PC-9 (cell line): ENCODE measurements around the gene SLC4A1. TPM values are rescaled to one million over a fixed set of nuclear protein-coding genes. Genes with fewer than 3 reads are reported as not detected.
A peak's percentile ranks its signal among the peaks of the same experiment; 100 is the strongest.

Source experiments
- Bru-seq: library from RNA; stranded (reverse); fragments of 400-500 nt; gene quantifications from one replicate; lab custom pipeline; 2021; lab: Mats Ljungman, UMichigan
- BruChase-seq, 2 experiments: library from RNA; stranded (reverse); fragments of 400-500 nt; gene quantifications; one replicate each; lab custom pipeline; 2021; lab: Mats Ljungman, UMichigan
- BruUV-seq: library from RNA; stranded (reverse); fragments of 400-500 nt; replicated peaks from 2 replicates; lab custom pipeline; 2021; lab: Mats Ljungman, UMichigan
- CTCF ChIA-PET: fragments of 300-600 bp; sonication (Branson Sonifier 250); formaldehyde crosslinking; loops from one replicate; lab custom pipeline; 2022; ENCODE audit warnings: antibody characterized with exemption; lab: Charles Lee
- POLR2A ChIA-PET: fragments of 300-600 bp; sonication (Branson Sonifier 250); formaldehyde crosslinking; loops from one replicate; lab custom pipeline; 2022; ENCODE audit warnings: antibody characterized with exemption; ENCODE audit not compliant: unreplicated experiment; lab: Charles Lee
- DNase-seq, 2 experiments: peaks; one replicate each; pipeline versions ENCODE4 v3.0.0 to v3.0.0-alpha.2; 2015 to 2022; ENCODE audit warnings: mixed read lengths in 1 of 2
- H2AFZ ChIP-seq: fragments of 200-600 bp; sonication (generic); 2 replicates; pipeline ENCODE4 v1.8.1; 2017; ENCODE audit warnings: antibody characterized with exemption
- H3F3A ChIP-seq: fragments of 200-600 bp; sonication (generic); 2 replicates; pipeline ENCODE4 v1.8.1; 2017; ENCODE audit warnings: antibody characterized with exemption, mild to moderate bottlenecking, low read depth; ENCODE audit not compliant: insufficient read depth
- H3K27ac ChIP-seq: fragments of 200-600 bp; sonication (generic); 2 replicates; pipeline ENCODE4 v1.6.1; 2016; ENCODE audit warnings: mixed run types
- H3K27me3 ChIP-seq: fragments of 200-600 bp; sonication (generic); 2 replicates; pipeline ENCODE4 v1.6.1; 2016; ENCODE audit warnings: low read depth, mixed run types; ENCODE audit not compliant: insufficient read depth
- H3K36me3 ChIP-seq: fragments of 200-600 bp; sonication (generic); 2 replicates; pipeline ENCODE4 v1.6.1; 2016; ENCODE audit warnings: low read depth, mixed run types
- H3K4me1 ChIP-seq: fragments of 200-600 bp; sonication (generic); replicated peaks from 2 replicates; pipeline ENCODE4 v1.6.1; 2016; ENCODE audit warnings: mixed run types; ENCODE audit not compliant: insufficient read depth
- H3K4me2 ChIP-seq: fragments of 200-600 bp; sonication (generic); 2 replicates; pipeline ENCODE4 v1.6.1; 2017; ENCODE audit warnings: mixed run types
- H3K4me3 ChIP-seq: fragments of 200-600 bp; sonication (generic); 2 replicates; pipeline ENCODE4 v1.6.1; 2016; ENCODE audit warnings: mixed run types
- H3K79me2 ChIP-seq: fragments of 200-600 bp; sonication (generic); 2 replicates; pipeline ENCODE4 v1.6.1; 2017; ENCODE audit warnings: low read depth, mixed run types
- H3K9me2 ChIP-seq: fragments of 200-600 bp; sonication (generic); 2 replicates; pipeline ENCODE4 v1.8.1; 2017; ENCODE audit warnings: mild to moderate bottlenecking; ENCODE audit not compliant: insufficient read depth
- H3K9me3 ChIP-seq: fragments of 200-600 bp; sonication (generic); 2 replicates; pipeline ENCODE4 v1.8.1; 2016; ENCODE audit warnings: low read depth; ENCODE audit not compliant: insufficient read depth
- H4K20me1 ChIP-seq: fragments of 200-600 bp; sonication (generic); 2 replicates; pipeline ENCODE4 v1.8.1; 2017; ENCODE audit not compliant: insufficient read depth
- CTCF ChIP-seq: fragments of 200-600 bp; sonication (generic); conservative IDR thresholded peaks from 2 replicates; pipeline ENCODE4 v1.6.1; 2017; ENCODE audit warnings: mixed run types, antibody characterized with exemption, mild to moderate bottlenecking, moderate library complexity
- EZH2 ChIP-seq: fragments of 200-600 bp; sonication (generic); IDR thresholded peaks from 2 replicates; pipeline ENCODE4 v1.8.0; 2017; ENCODE audit warnings: antibody characterized with exemption, low read depth
- intact Hi-C: fragments of 100-400 bp; cut with micrococcal nuclease; formaldehyde crosslinking; loops from one replicate; pipeline ENCODE4 v1.10.0; 2022; ENCODE audit not compliant: unreplicated experiment
- long read RNA-seq: library from polyadenylated mRNA; stranded (forward); transcript quantifications from one replicate; pipeline ENCODE4 v2.0.0, GENCODE V29; 2022
- total RNA-seq: library from RNA; stranded (reverse); gene quantifications from 2 replicates; pipeline ENCODE4 v1.2.3, GENCODE V29; 2021

SLC4A1 gene
- not detected in 2 replicates for total RNA-seq
- not detected for Bru-seq, nascent RNA
- not detected for BruChase-seq, experiment 1, labeled RNA remaining after a 2-hour chase
- not detected for BruChase-seq, experiment 2, labeled RNA remaining after a 6-hour chase
- long read RNA-seq: 0 reads

- POLR2A ChIA-PET: no interaction called here
- Histone ChIP-seq H3K4me3 (no peak within 1 kb of the TSS), H3F3A (no peaks in the 10 kb centered on the region), H3K9me2 (no peaks in the 10 kb centered on the region), H4K20me1 (no peaks in the 10 kb centered on the region), H3K4me1 (no peaks in the 10 kb centered on the region), H3K9me3 (no peaks in the 10 kb centered on the region), H3K4me2 (no peak within 1 kb of the TSS), H3K27ac (no peak within 1 kb of the TSS), H3K36me3 (no peaks in the 10 kb centered on the region), H3K79me2 (no peaks in the 10 kb centered on the region), H2AFZ (no peak within 1 kb of the TSS), H3K27me3 (peaks cover 11% of the 10 kb centered on the region; the same call in 1 of the 2 replicates)
- DNase-seq: no peak
- BruUV-seq: no TSS peak
- TF ChIP-seq EZH2: no peak
- TF ChIP-seq CTCF: no peak
- CTCF ChIA-PET: interaction anchor here (0.6 kb wide), 1 partner anchor 45 kb away, joined by 4 read pairs; no protein-coding TSS in a partner anchor
- intact Hi-C loops: no loop called here
Observed at GRCh38 chr17:44267818-44268490, at the start of gene SLC4A1. TSS of gene SLC4A1 (minus strand) at chr17:44268135. CDS start at chr17:44262866, 5,269 bp downstream.

- DNase-seq: no peak
- H3K4me3 ChIP-seq: no peak overlapping the region
- BruUV-seq: no TSS peak
- no peak overlapping the region for H2AFZ ChIP-seq
- ChIA-PET POLR2A (no interaction called here), CTCF (interaction anchor here (0.6 kb wide), 1 partner anchor 7 kb away, joined by 3 read pairs; no protein-coding TSS in a partner anchor)
- TF ChIP-seq EZH2: no peak
- no peak for TF ChIP-seq CTCF
- H3K79me2 ChIP-seq: peaks cover 4% of the 10 kb centered on the region; the same call in 1 of the 2 replicates
- no peaks in the 10 kb centered on the region for H3K4me1 ChIP-seq
- H3K9me2 ChIP-seq: no peaks in the 10 kb centered on the region
- no peaks in the 10 kb centered on the region for H4K20me1 ChIP-seq
- H3K27ac ChIP-seq: no peak overlapping the region
- no peaks in the 10 kb centered on the region for H3K36me3 ChIP-seq
- H3F3A ChIP-seq: peaks cover 17% of the 10 kb centered on the region; the same call in 1 of the 2 replicates
- H3K9me3 ChIP-seq: no peaks in the 10 kb centered on the region
- H3K4me2 ChIP-seq: no peak overlapping the region
- no peaks in the 10 kb centered on the region for H3K27me3 ChIP-seq
- intact Hi-C loops: no loop called here
Observed at GRCh38 chr17:44317545-44317944, 49.6 kb upstream of the SLC4A1 start.

GRCh38 chr17:44315760-44316731 is 48.1 kb upstream of the SLC4A1 start:
- Histone ChIP-seq H3F3A (peaks cover 20% of the 10 kb centered on the region; the same call in 1 of the 2 replicates), H3K79me2 (no peaks in the 10 kb centered on the region), H3K4me3 (no peak overlapping the region), H3K36me3 (no peaks in the 10 kb centered on the region), H3K4me1 (no peaks in the 10 kb centered on the region), H3K27me3 (no peaks in the 10 kb centered on the region), H3K9me2 (no peaks in the 10 kb centered on the region), H4K20me1 (no peaks in the 10 kb centered on the region), H2AFZ (no peak overlapping the region), H3K9me3 (no peaks in the 10 kb centered on the region), H3K4me2 (peak overlapping the region; percentile 45; the same call in 1 of the 2 replicates), H3K27ac (no peak overlapping the region)
- intact Hi-C loops: no loop called here
- BruUV-seq: no TSS peak
- TF ChIP-seq EZH2: no peak
- no peak for TF ChIP-seq CTCF
- no peak for DNase-seq
- ChIA-PET POLR2A (interaction anchor here (0.6 to 0.7 kb wide), 2 partner anchors 15 to 1108 kb away, joined by 3 read pairs; no protein-coding TSS in a partner anchor), CTCF (interaction anchor here (0.6 kb wide), 1 partner anchor 9 kb away, joined by 3 read pairs; no protein-coding TSS in a partner anchor)
